B cell (primary cell): ENCODE results near the gene OGG1. TPM values are rescaled to one million over a fixed set of nuclear protein-coding genes. Genes with fewer than 3 reads are reported as not detected.

Source experiments
- ATAC-seq: fragments of 200-7000 bp; cut with Tn5 transposase; one replicate; pipeline ENCODE4 v1.10.0; 2021; ENCODE audit warnings: low read depth, mild to moderate bottlenecking, moderate number of reproducible peaks, moderate library complexity
- CTCF ChIA-PET: fragments of 350-600 bp; sonication (Branson Sonifier 250); formaldehyde crosslinking; loops from one replicate; lab custom pipeline; 2021; ENCODE audit warnings: antibody characterized with exemption, inconsistent platforms; lab: Charles Lee
- POLR2A ChIA-PET: fragments of 350-600 bp; sonication (Branson Sonifier 250); formaldehyde crosslinking; loops from one replicate; lab custom pipeline; 2021; ENCODE audit warnings: antibody characterized with exemption; lab: Charles Lee
- DNase-seq: peaks from one replicate; pipeline ENCODE4 v3.0.0; 2013
- H2AFZ ChIP-seq: 2 replicates; pipeline ENCODE4 v1.6.1; 2012; ENCODE audit warnings: mild to moderate bottlenecking, low read depth, low read length; ENCODE audit not compliant: insufficient read depth, poor library complexity, severe bottlenecking
- H3K27ac ChIP-seq, 2 donors: 1 replicate in 1 of 2; 2 replicates in 1 of 2; pipeline ENCODE4 v1.5.1; 2012 to 2013; ENCODE audit warnings: low read length in 2 of 2, mild to moderate bottlenecking in 2 of 2, moderate library complexity in 1 of 2
- H3K27me3 ChIP-seq, 4 experiments: fragments of 200-600 bp in 1 of 4; sonication (generic) in 1 of 4; replicated peaks in 1 of 4; 1 replicate in 2 of 4; 2 replicates in 2 of 4; pipeline versions ENCODE4 v1.6.1 to v1.7.0; 2013 to 2016; ENCODE audit warnings: low read length in 3 of 4, mild to moderate bottlenecking in 2 of 4, mixed read lengths in 1 of 4, moderate library complexity in 1 of 4; ENCODE audit not compliant: insufficient read depth in 4 of 4, control insufficient read depth in 3 of 4; ENCODE audit errors: control extremely low read depth in 1 of 4
- H3K36me3 ChIP-seq, 2 experiments: replicated peaks in 1 of 2; 1 replicate in 1 of 2; 2 replicates in 1 of 2; pipeline versions ENCODE4 v1.6.1 to v1.7.1; 2013; ENCODE audit warnings: low read length in 1 of 2; ENCODE audit not compliant: insufficient read depth in 2 of 2, control insufficient read depth in 1 of 2; ENCODE audit errors: control extremely low read depth in 1 of 2, extremely low read depth in 1 of 2
- H3K4me1 ChIP-seq, 2 donors: fragments of 200-600 bp in 1 of 2; sonication (generic) in 1 of 2; 1 replicate in 1 of 2; 2 replicates in 1 of 2; pipeline versions ENCODE4 v1.5.1 to v1.6.1; 2013 to 2017; ENCODE audit warnings: low read length in 2 of 2; ENCODE audit not compliant: control insufficient read depth in 2 of 2, insufficient read depth in 2 of 2
- H3K4me2 ChIP-seq: replicated peaks from 2 replicates; pipeline ENCODE3; 2012; ENCODE audit warnings: mild to moderate bottlenecking, low read depth, low read length; ENCODE audit not compliant: poor library complexity, severe bottlenecking
- H3K4me3 ChIP-seq, 5 experiments: fragments of 200-600 bp in 1 of 5; sonication (generic) in 1 of 5; 1 replicate in 3 of 5; 2 replicates in 2 of 5; pipeline versions ENCODE4 v1.5.1 to v1.7.0; 2011 to 2016; ENCODE audit warnings: low read length in 4 of 5, mild to moderate bottlenecking in 4 of 5, low read depth in 2 of 5, control low read depth in 1 of 5, moderate library complexity in 1 of 5; ENCODE audit not compliant: insufficient read depth in 1 of 5; ENCODE audit errors: control extremely low read depth in 1 of 5, extremely low read depth in 1 of 5
- H3K79me2 ChIP-seq: fragments of 200-600 bp; sonication (generic); one replicate; pipeline ENCODE4 v1.6.0; 2016; ENCODE audit warnings: low read length; ENCODE audit not compliant: control insufficient read depth, insufficient read depth
- H3K9ac ChIP-seq: fragments of 200-600 bp; sonication (generic); 2 replicates; pipeline ENCODE4 v1.6.1; 2017; ENCODE audit warnings: mild to moderate bottlenecking, low read length, moderate library complexity
- H3K9me3 ChIP-seq, 3 donors: one replicate each; pipeline versions ENCODE4 v1.6.1 to v1.7.1; 2013; ENCODE audit warnings: low read length in 2 of 3; ENCODE audit not compliant: control insufficient read depth in 2 of 3, insufficient read depth in 1 of 3; ENCODE audit errors: control extremely low read depth in 1 of 3
- H4K20me1 ChIP-seq: 2 replicates; pipeline ENCODE4 v1.6.0; 2012; ENCODE audit warnings: mild to moderate bottlenecking, low read length; ENCODE audit not compliant: insufficient read depth, control insufficient read depth, poor library complexity, severe bottlenecking
- H3K27ac Mint-ChIP-seq: one replicate; pipeline ENCODE4 v1.8.0; 2021; ENCODE audit warnings: mixed read lengths
- H3K27me3 Mint-ChIP-seq: one replicate; pipeline ENCODE4 v1.8.0; 2021; ENCODE audit warnings: mixed read lengths
- H3K4me1 Mint-ChIP-seq: one replicate; pipeline ENCODE4 v1.8.0; 2021; ENCODE audit warnings: mixed read lengths
- H3K4me3 Mint-ChIP-seq: one replicate; pipeline ENCODE4 v1.8.0; 2021; ENCODE audit warnings: mixed read lengths
- H3K9me3 Mint-ChIP-seq: one replicate; pipeline ENCODE4 v1.8.0; 2022; ENCODE audit warnings: mixed read lengths; ENCODE audit not compliant: insufficient read depth
- CTCF ChIP-seq: fragments of 200-600 bp; IDR thresholded peaks from one replicate; pipeline ENCODE4 v1.8.0; 2022; ENCODE audit warnings: antibody characterized with exemption, mild to moderate bottlenecking
- EZH2 ChIP-seq: IDR thresholded peaks from 2 replicates; pipeline ENCODE4 v1.6.1; 2012; ENCODE audit warnings: borderline replicate concordance, low read depth, mild to moderate bottlenecking, moderate library complexity, low read length; ENCODE audit not compliant: insufficient read depth, poor library complexity, severe bottlenecking
- WGBS: methylation state at CpG from one replicate; pipeline ENCODE4 v1.1.5; 2013; ENCODE audit warnings: missing lambda C conversion rate; ENCODE audit not compliant: insufficient coverage; 5-methylcytosine and 5-hydroxymethylcytosine counted together
- intact Hi-C: fragments of 100-400 bp; cut with micrococcal nuclease; formaldehyde crosslinking; loops from one replicate; pipeline ENCODE4 v1.10.0; 2022
- polyA plus RNA-seq: library from polyadenylated mRNA; depleted of rRNA; stranded (reverse); fragments of >200 nt; gene quantifications from 2 replicates; pipeline ENCODE4 v1.2.3, GENCODE V29; 2012
- total RNA-seq, 2 donors: library from RNA; stranded (reverse); fragments of 120-200 nt in 1 of 2; gene quantifications; 1 replicate in 1 of 2; 2 replicates in 1 of 2; pipeline versions ENCODE4 v1.2.3 to v1.2.4, GENCODE V29; 2013 to 2022

OGG1 gene
- total and polyA plus RNA-seq, 2 donors (not counting 1 experiment from before 2014, with no cell fraction given), result 45.6 to 81.6 TPM

GRCh38 chr3:9732080-9732739, 17.5 kb upstream of the OGG1 start:
- H3K4me3 Mint-ChIP-seq, result peak overlapping the region; percentile 97
- DNase-seq, result peak; percentile 61
- Histone ChIP-seq H3K9ac (peak overlapping the region; percentile 84), H3K4me3 (peak overlapping the region; percentile 8 to 93 (median 81)), H3K27me3 (no peaks in the 10 kb centered on the region), H3K4me1 (peaks cover 24 to 28% of the 10 kb centered on the region in 2 donors), H3K9me3 (no peaks in the 10 kb centered on the region), H4K20me1 (peaks cover 18% of the 10 kb centered on the region), H3K79me2 (peaks cover 48% of the 10 kb centered on the region), H2AFZ (peak overlapping the region; percentile 88), H3K36me3 (peaks cover 5 to 25% of the 10 kb centered on the region in 2 experiments), H3K27ac (peak overlapping the region; percentile 87 to 94), H3K4me2 (peak overlapping the region; percentile 97)
- 1% methylated on average over 36 of the region's 41 CpGs for WGBS
- no peaks in the 10 kb centered on the region for H3K9me3 Mint-ChIP-seq
- peak overlapping the region; percentile 91 for H3K27ac Mint-ChIP-seq
- no peak for ATAC-seq
- no peak for TF ChIP-seq CTCF
- ChIA-PET POLR2A (interaction anchor here (0.5 to 2.2 kb wide), 10 partner anchors 16 to 335 kb away, joined by 3 to 18 read pairs (median 6); partner anchors contain the start of genes ARPC4, CRELD1, JAGN1 and OGG1), CTCF (interaction anchor here (1.1 to 4.4 kb wide), 4 partner anchors 12 to 214 kb away, joined by 3 to 17 read pairs (median 3); partner anchors contain the start of gene OGG1)
- peaks cover 56% of the 10 kb centered on the region for H3K4me1 Mint-ChIP-seq
- intact Hi-C loops, result loop anchor here (5.0 to 10.0 kb wide), 2 partner anchors 200 to 383 kb away; partner anchors contain the start of genes BRK1 and CRELD1
- H3K27me3 Mint-ChIP-seq, result no peaks in the 10 kb centered on the region

GRCh38 chr3:9732740-9733115, 17.0 kb upstream of the OGG1 start:
- Mint-ChIP-seq H3K4me1 (peaks cover 51% of the 10 kb centered on the region), H3K27ac (peak overlapping the region; percentile 91), H3K4me3 (peak overlapping the region; percentile 97), H3K9me3 (no peaks in the 10 kb centered on the region), H3K27me3 (no peaks in the 10 kb centered on the region)
- DNase-seq, result no peak
- H3K4me2 ChIP-seq, result peak overlapping the region; percentile 97
- peaks cover 5 to 31% of the 10 kb centered on the region in 2 experiments for H3K36me3 ChIP-seq
- H3K4me1 ChIP-seq, result peaks cover 20 to 23% of the 10 kb centered on the region in 2 donors
- POLR2A ChIA-PET, result interaction anchor here (0.9 to 1.1 kb wide), 3 partner anchors 17 to 157 kb away, joined by 3 to 7 read pairs (median 3); partner anchors contain the start of genes JAGN1 and OGG1
- 58% methylated on average over 5 of the region's 7 CpGs for WGBS
- peaks cover 49% of the 10 kb centered on the region for H3K79me2 ChIP-seq
- H3K4me3 ChIP-seq, result peak overlapping the region in 4 of 5 experiments; percentile 76 to 93 (median 86)
- intact Hi-C loops, result loop anchor here (5.0 to 10.0 kb wide), 2 partner anchors 200 to 382 kb away; partner anchors contain the start of genes BRK1 and CRELD1
- peak overlapping the region; percentile 87 to 94 for H3K27ac ChIP-seq
- H2AFZ ChIP-seq, result no peak overlapping the region
- no peak for ATAC-seq
- H4K20me1 ChIP-seq, result peaks cover 18% of the 10 kb centered on the region
- no peak for TF ChIP-seq EZH2
- no peak for TF ChIP-seq CTCF
- H3K9ac ChIP-seq, result peak overlapping the region; percentile 84
- CTCF ChIA-PET, result interaction anchor here (1.1 to 4.4 kb wide), 4 partner anchors 16 to 214 kb away, joined by 3 to 17 read pairs (median 3); partner anchors contain the start of gene OGG1
- no peaks in the 10 kb centered on the region for H3K27me3 ChIP-seq
- H3K9me3 ChIP-seq, result no peaks in the 10 kb centered on the region
